Liver (tissue), 3 donors: Measurements from ENCODE around the gene GRIN2A.

Source experiments
- CTCF ChIP-seq: fragments of 150-350 bp; IDR thresholded peaks from 2 replicates; pipeline ENCODE4 v1.5.1; 2017; ENCODE audit warnings: improper control_type of control experiment, low read depth, low read length; ENCODE audit not compliant: missing input control
- EGR1 ChIP-seq, 2 donors: IDR thresholded peaks; 2 replicates each; pipeline ENCODE4 v1.6.1; 2016 to 2018; ENCODE audit warnings: antibody characterized with exemption in 2 of 2, low read depth in 2 of 2
- MAX ChIP-seq: IDR thresholded peaks from 2 replicates; pipeline ENCODE4 v1.6.1; 2016; ENCODE audit warnings: antibody characterized with exemption
- NR2F2 ChIP-seq: IDR thresholded peaks from 2 replicates; pipeline ENCODE4 v1.6.1; 2016; ENCODE audit warnings: antibody characterized with exemption
- RAD21 ChIP-seq, 2 donors: IDR thresholded peaks; 2 replicates each; pipeline ENCODE4 v1.6.1; 2016; ENCODE audit warnings: antibody characterized with exemption in 2 of 2, mild to moderate bottlenecking in 2 of 2
- REST ChIP-seq: IDR thresholded peaks from 2 replicates; pipeline ENCODE4 v1.6.1; 2016; ENCODE audit warnings: antibody characterized with exemption, mild to moderate bottlenecking
- SP1 ChIP-seq: IDR thresholded peaks from 2 replicates; pipeline ENCODE4 v1.6.1; 2018; ENCODE audit warnings: antibody characterized with exemption, mild to moderate bottlenecking
- TAF1 ChIP-seq: conservative IDR thresholded peaks from 2 replicates; pipeline ENCODE4 v1.6.1; 2016; ENCODE audit warnings: antibody characterized with exemption, mild to moderate bottlenecking
- YY1 ChIP-seq: IDR thresholded peaks from 2 replicates; pipeline ENCODE4 v1.6.1; 2016; ENCODE audit warnings: antibody characterized with exemption, mild to moderate bottlenecking
- donor health status: healthy.
- donor health status: healthy.

GRCh38 chr16:9801651-9802050 is 380.6 kb downstream of the GRIN2A start:
- TF ChIP-seq CTCF (no peak), MAX (no peak), TAF1 (no peak), NR2F2 (no peak), EGR1 (IDR thresholded peaks at IDR 0.05; ENCODE audit: low read depth in 2 of 2) (no peak), YY1 (no peak), RAD21 (IDR thresholded peaks at IDR 0.05) (no peak), SP1 (no peak), REST (no peak)
